Stimulated activated naive CD8-positive, alpha-beta T cell treated with anti-CD3 and anti-CD28 coated beads, Interleukin-15, Interleukin-2, amounts not matched to agents 100 ng/mL and 50 ng/mL, for 24 hours (primary cell): ENCODE results near the gene ELP6.

Source experiments
- H3K27ac Mint-ChIP-seq: one replicate; pipeline ENCODE4 v1.8.0; 2021; ENCODE audit warnings: mild to moderate bottlenecking, mixed read lengths
- H3K27me3 Mint-ChIP-seq: one replicate; pipeline ENCODE4 v1.8.0; 2021; ENCODE audit warnings: mixed read lengths
- H3K36me3 Mint-ChIP-seq: one replicate; pipeline ENCODE4 v1.8.0; 2021; ENCODE audit warnings: low read depth, mixed read lengths
- H3K4me1 Mint-ChIP-seq: one replicate; pipeline ENCODE4 v1.8.0; 2021; ENCODE audit warnings: low read depth, mixed read lengths
- H3K4me3 Mint-ChIP-seq: one replicate; pipeline ENCODE4 v1.8.0; 2021; ENCODE audit warnings: mild to moderate bottlenecking, mixed read lengths
- H3K9me3 Mint-ChIP-seq: one replicate; pipeline ENCODE4 v1.8.0; 2021; ENCODE audit warnings: mixed read lengths

The ELP6 gene, protein sequence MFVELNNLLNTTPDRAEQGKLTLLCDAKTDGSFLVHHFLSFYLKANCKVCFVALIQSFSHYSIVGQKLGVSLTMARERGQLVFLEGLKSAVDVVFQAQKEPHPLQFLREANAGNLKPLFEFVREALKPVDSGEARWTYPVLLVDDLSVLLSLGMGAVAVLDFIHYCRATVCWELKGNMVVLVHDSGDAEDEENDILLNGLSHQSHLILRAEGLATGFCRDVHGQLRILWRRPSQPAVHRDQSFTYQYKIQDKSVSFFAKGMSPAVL

DNA sequence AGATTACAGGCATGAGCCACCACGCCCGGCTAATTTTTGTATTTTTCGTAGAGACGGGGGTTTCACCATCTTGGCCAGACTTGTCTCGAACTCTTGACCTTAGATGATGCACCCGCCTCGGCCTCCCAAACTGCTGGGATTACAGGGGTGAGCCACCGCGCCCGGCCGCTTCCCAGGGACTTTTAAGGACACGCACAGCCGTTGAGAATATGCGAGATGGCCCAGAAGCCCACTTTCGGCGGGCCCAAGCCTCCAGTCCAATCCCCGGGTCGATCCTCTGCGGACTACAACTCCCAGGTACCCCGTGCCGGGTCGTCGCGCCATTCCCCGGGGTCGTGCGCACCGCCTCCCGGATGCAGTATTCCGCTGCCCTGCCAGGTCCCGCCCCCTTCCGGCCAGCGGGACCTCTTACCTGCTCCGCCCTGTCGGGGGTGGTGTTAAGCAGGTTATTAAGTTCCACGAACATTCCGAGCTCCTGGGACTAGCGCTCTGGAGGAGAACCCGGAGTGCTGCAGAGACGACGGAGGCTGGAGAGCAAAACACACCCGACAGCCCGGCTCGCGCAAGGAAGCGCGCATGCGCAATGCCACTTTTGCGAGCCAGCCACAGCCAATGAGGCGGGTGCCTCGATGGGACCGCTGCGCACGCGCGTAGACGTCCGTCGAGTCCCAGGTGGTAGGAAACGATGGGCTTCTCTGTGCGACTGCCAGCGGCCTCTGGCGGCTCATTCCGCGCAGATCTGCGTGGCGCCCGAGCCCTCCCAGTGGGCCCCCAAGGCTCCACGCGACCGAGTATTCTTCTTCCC, at the start of gene ELP6:
Gene ELP6 (minus strand): TSS at position 588 of the 805 bp plus-strand sequence. CDS start 122 bp downstream, at position 466.
- Mint-ChIP-seq H3K4me3 (peak within 1 kb of the TSS; percentile 94), H3K27ac (peak within 1 kb of the TSS; percentile 98), H3K27me3 (no peaks in the 10 kb centered on the region), H3K36me3 (peaks cover 22% of the 10 kb centered on the region), H3K9me3 (no peaks in the 10 kb centered on the region), H3K4me1 (peaks cover 27% of the 10 kb centered on the region)

DNA sequence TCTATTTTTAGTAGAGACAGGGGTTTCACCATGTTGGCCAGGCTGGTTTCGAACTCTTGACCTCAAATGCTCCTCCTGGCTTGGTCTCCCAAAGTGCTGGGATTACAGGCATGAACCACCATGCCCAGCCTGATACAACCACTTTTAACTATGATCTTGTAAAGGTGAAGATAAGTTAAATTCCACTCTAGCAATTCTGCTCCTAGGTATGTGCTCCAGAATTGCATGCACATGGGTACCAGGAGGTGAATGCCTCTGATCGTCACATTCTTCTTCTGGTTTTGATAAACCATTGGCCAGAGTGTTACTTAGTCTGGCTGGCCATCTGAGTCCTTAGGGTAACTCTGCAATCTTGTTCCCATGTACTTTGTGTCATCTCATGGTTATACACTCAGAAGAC, 42.8 kb upstream of the ELP6 start:
- no peak overlapping the region for H3K27ac Mint-ChIP-seq
- H3K27me3 Mint-ChIP-seq: peaks cover 4% of the 10 kb centered on the region
- H3K36me3 Mint-ChIP-seq: no peaks in the 10 kb centered on the region
- no peaks in the 10 kb centered on the region for H3K4me1 Mint-ChIP-seq
- no peaks in the 10 kb centered on the region for H3K9me3 Mint-ChIP-seq
- H3K4me3 Mint-ChIP-seq: no peak overlapping the region

DNA sequence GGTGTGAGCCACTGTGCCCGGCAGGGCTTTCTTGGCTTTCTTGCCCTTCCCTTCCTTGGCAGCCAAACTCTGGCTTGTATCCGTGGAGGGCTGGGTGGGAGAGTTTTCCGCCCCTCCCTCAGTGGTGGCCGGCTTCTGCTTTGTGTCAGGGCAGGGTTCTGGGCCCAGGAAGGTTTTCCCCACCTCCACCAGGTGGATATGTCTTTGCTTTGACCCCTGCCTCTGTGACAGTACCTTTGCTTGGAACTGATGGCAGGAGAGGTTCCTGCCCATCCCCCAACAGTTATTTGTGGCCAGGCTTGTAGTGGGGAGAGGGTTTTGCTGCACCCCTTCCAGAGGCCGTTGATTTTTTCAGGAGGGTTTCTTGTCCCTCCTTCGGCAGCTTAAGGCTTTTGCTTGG, 40.8 kb upstream of the ELP6 start:
- peaks cover 8% of the 10 kb centered on the region for H3K27me3 Mint-ChIP-seq
- H3K9me3 Mint-ChIP-seq: no peaks in the 10 kb centered on the region
- H3K4me3 Mint-ChIP-seq: no peak overlapping the region
- no peak overlapping the region for H3K27ac Mint-ChIP-seq
- no peaks in the 10 kb centered on the region for H3K4me1 Mint-ChIP-seq
- no peaks in the 10 kb centered on the region for H3K36me3 Mint-ChIP-seq

DNA sequence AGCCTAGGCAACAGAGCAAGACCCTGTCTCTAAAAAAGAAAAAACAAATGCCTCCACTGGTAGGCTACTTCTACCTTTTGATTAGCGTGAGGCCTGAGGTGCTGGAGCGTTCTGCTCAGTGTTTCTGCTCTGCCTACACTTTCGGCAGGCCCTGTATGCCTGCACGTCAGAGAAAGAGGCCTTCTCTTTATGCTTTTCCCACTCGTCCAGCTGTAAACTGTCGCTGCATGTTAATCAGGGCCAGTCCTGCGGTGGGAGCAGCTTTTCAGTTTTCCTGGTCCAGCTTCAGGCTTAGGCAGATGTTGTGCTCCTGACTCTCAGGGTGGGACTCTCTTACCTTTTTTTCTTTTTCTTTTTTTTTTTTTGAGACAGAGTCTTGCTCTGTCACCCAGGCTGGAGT, 39.9 kb upstream of the ELP6 start:
- no peaks in the 10 kb centered on the region for H3K4me1 Mint-ChIP-seq
- H3K4me3 Mint-ChIP-seq: no peak overlapping the region
- peaks cover 12% of the 10 kb centered on the region for H3K27me3 Mint-ChIP-seq
- H3K27ac Mint-ChIP-seq: no peak overlapping the region
- no peaks in the 10 kb centered on the region for H3K9me3 Mint-ChIP-seq
- no peaks in the 10 kb centered on the region for H3K36me3 Mint-ChIP-seq

DNA sequence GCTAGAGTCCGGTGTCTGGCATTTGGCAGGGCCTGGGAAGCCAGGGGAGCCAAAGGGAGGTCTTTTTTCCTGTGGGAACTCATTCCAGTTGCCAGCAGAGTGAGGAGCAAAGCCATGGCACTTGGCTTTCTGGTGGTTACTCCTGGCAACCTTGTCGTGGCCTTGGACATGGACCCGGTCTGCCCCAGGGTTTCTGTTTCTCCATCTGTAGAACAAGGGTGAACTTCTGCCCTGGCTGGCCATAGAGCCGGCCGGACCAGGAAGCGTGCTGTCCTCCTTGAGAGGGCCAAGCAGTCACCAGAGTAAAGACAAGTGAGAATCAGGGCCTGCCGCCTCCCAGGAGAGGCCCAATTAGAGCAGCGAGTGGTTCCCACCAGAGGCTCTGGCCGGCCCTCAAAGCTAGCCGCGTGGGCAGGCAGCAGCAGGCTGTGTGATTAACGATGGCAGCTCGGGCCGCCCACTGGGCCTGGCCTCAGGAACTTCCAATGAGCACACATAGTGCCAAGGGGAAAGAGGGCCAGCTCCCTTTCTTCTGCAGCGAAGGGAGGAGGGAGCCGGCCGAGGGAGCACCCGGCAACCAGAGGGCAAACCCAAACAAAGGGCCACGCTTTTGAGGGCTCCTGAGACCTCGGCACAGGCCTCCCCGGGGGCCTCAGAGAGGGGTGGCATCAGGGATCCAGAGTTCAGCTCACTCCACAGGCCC, 29.1 kb upstream of the ELP6 start:
- Mint-ChIP-seq H3K4me1 (peaks cover 5% of the 10 kb centered on the region), H3K9me3 (no peaks in the 10 kb centered on the region)

DNA sequence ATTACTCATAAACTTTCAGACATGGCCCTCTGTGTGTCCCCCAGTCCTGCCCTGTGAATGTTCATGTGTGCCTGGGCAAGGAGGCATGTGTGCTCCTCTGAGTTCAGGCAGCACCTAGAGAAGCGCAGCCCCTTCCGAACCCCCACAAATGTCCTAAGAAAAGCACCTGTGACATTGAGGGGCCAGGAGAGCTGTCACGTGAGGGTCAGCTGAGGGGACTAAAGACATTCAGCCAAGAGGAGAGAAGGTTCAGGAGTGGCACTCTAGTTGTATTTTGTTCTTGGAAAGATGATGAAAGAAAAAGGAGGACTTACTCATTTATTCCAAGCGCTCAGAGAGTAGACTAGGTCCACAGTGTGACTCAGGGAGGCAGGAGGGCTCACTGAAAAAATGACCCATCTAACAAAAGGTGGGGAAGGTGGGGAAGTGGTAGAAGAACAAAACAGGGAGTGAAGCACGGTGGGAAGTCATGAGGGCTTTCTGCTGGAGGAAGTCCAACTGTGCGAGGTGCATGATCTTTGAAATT, 28.1 kb upstream of the ELP6 start:
- H3K27ac Mint-ChIP-seq: peak overlapping the region; percentile 33
- H3K9me3 Mint-ChIP-seq: no peaks in the 10 kb centered on the region
- peaks cover 5% of the 10 kb centered on the region for H3K4me1 Mint-ChIP-seq
- H3K27me3 Mint-ChIP-seq: peaks cover 14% of the 10 kb centered on the region
- no peaks in the 10 kb centered on the region for H3K36me3 Mint-ChIP-seq
- H3K4me3 Mint-ChIP-seq: no peak overlapping the region

More for the DNA sequence above, 29.1 kb upstream of the ELP6 start:
- Mint-ChIP-seq H3K27ac (no peak overlapping the region), H3K36me3 (no peaks in the 10 kb centered on the region), H3K4me3 (no peak overlapping the region), H3K27me3 (peaks cover 11% of the 10 kb centered on the region)

DNA sequence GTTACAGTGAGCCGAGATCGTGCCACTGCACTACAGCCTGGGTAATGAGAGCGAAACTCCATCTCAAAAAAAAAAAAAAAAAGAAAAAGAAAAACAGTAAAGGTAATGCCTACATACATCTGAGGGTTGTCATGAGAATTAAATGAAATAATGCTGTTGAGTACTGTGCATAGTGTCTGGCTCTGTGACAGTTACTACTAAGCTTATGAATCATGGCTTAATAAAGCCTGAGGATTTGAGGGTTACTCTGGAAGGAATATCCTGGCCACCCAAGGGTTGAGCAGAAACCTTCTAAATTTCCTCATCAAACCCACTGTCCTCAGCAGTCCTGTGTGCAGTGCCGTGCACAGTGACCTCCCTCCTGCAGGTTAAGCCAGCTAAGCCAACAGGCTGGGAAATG, 26.8 kb upstream of the ELP6 start:
- Mint-ChIP-seq H3K9me3 (no peaks in the 10 kb centered on the region), H3K4me1 (peaks cover 5% of the 10 kb centered on the region), H3K27me3 (peaks cover 12% of the 10 kb centered on the region), H3K36me3 (no peaks in the 10 kb centered on the region), H3K27ac (no peak overlapping the region), H3K4me3 (no peak overlapping the region)

DNA sequence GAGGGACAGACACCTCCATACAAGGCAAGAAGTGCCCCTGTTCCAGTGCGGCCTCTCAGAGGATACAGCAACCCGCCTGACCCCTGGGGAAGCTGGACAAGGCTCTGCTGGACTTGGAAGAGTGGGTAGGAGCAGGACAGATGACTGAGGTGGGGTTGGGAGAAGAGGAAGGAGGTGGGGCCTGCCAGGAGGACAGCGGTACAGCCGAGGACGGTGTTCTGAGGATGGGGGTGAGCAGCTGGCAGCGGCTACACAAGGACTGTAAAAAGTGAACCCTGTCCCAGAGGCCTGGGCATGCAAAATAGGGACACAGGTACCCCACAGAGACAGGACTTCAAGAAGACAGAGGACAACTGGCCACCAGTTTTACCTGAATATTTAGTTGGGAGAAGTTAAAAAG, 23.5 kb upstream of the ELP6 start:
- Mint-ChIP-seq H3K27me3 (peaks cover 16% of the 10 kb centered on the region), H3K4me1 (peaks cover 5% of the 10 kb centered on the region), H3K4me3 (no peak overlapping the region), H3K9me3 (no peaks in the 10 kb centered on the region), H3K27ac (no peak overlapping the region), H3K36me3 (no peaks in the 10 kb centered on the region)

DNA sequence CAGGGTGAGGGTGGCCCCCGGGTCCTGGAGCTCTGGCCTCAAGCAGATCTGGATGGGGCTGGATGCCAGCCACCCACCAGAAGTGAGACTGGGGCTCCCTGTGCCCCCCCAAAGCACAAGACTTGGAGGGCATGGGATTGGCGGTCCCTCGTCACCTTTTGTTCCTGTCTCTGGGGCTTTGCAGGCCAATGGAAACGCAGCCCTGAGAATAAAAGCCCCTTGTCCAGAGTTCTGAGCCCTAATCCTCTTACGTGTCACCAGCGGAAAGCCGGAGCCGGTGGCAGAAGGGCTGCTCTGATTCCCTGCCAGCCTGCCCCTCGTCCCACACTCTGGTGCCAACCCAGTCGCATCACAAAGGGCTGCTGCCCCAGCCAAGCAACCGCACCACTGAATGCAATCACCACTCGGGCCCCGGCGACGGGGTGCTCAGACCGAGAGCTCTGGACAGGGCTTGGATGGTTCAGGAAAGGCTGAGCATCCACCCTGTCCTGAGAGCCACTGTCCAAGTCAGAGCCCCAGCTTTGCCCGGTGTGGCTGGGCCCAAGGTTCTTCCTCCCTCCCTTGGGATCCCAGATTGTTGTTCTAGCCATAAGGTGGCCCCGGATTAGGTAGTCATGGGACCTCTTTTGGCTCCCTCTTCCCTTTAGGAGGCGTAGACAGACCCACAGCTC, 22.8 kb upstream of the ELP6 start:
- Mint-ChIP-seq H3K36me3 (no peaks in the 10 kb centered on the region), H3K27me3 (peaks cover 16% of the 10 kb centered on the region), H3K4me1 (no peaks in the 10 kb centered on the region), H3K4me3 (no peak overlapping the region), H3K9me3 (no peaks in the 10 kb centered on the region), H3K27ac (no peak overlapping the region)

DNA sequence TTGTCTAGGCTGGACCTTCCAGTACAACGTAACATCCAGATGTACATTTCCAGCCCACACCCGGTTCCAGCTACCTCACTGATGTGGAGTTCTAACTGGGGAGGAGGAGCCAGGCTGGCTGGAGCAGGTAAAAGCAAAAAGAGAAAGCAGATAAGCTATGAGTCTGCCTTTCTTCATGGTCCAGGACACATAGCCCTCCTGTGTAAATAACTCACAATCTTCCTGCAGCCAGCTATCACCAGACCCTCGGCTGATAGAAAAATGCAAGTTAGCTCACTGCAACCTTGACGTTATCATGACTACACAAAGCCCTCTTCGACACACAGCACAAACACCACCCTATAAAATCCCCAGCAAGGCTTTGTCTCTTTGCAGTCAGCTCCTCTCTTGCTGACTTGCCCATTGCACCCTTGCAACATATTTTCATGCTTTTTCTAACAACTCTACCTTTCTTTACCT, 20.5 kb upstream of the ELP6 start:
- H3K27ac Mint-ChIP-seq: no peak overlapping the region
- H3K4me1 Mint-ChIP-seq: no peaks in the 10 kb centered on the region
- H3K36me3 Mint-ChIP-seq: no peaks in the 10 kb centered on the region
- H3K4me3 Mint-ChIP-seq: no peak overlapping the region
- no peaks in the 10 kb centered on the region for H3K9me3 Mint-ChIP-seq
- H3K27me3 Mint-ChIP-seq: peaks cover 15% of the 10 kb centered on the region

DNA sequence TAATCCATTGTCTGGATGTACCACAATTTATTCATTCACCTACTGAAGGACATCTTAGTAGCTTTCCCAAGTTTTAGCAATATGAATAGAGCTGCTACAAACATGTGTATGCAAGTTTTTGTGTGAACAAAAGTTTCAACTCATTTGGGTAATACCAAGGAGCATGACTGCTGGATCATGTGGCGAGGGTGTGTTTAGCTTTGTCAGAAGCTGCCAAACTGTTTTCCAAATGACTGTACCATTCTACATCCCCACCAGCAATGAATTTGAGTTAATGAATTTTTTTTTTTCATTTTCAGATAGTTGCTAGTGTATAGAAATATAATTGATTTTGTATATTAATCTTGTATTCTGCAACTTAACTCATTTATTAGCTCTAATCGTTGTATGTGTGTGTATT, 20.0 kb upstream of the ELP6 start:
- peaks cover 11% of the 10 kb centered on the region for H3K27me3 Mint-ChIP-seq
- H3K36me3 Mint-ChIP-seq: no peaks in the 10 kb centered on the region
- no peaks in the 10 kb centered on the region for H3K4me1 Mint-ChIP-seq
- H3K4me3 Mint-ChIP-seq: no peak overlapping the region
- H3K27ac Mint-ChIP-seq: no peak overlapping the region
- no peaks in the 10 kb centered on the region for H3K9me3 Mint-ChIP-seq

DNA sequence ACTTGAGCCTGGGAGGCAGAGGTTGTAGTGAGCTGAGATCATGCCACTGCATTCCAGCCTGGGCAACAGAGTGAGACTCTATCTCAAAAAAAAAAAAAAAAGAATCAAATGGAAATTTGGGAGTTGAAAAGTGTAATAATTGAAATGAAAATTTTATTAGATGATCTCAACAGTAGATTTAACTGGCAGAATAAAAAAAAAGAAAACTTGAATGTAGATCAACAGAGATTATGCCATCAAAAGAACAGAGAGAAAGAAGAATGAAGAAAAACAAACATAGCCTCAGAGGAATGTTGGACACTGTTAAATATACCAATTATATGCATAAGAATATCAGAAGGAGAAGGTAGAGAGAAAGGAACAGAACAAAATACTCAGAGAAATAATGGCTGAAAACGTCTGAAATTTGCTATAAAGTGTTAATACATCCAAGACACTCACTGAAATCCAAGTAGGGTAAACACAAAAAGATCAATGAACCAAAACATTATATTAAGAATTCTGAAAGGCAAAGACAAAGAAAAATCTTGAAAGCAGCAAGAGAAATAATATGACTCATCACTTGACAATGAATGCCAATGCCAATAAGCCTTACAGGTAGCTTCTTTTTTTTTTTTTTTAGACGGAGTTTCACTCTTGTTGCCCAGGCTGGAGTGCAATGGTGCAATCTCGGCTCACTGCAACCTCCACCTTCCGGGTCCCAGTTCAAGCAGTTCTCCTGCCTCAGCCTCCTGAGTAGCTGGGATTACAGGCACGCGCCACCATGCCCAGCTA, 14.6 kb upstream of the ELP6 start:
- H3K36me3 Mint-ChIP-seq: no peaks in the 10 kb centered on the region

DNA sequence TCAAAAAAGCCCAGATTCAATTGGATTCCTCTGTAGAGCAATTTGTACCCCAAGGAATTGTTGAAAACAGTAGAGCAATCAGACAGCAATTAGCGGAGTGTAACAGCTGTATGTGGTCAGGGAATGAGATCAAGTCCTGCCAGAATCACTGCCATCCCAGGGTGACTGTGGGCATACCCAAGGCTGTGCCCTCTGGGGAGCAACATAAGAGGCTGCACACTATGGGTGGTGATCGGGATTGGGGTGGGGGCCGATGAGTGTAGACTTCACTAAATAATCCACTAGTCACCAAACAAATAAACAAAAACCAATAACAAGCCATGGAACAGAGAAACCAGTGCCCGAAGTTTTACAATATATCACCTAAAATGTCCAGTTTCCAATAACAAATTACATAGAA, 12.1 kb upstream of the ELP6 start:
- Mint-ChIP-seq H3K36me3 (no peaks in the 10 kb centered on the region), H3K4me1 (peaks cover 9% of the 10 kb centered on the region), H3K27me3 (no peaks in the 10 kb centered on the region), H3K9me3 (peaks cover 4% of the 10 kb centered on the region), H3K4me3 (no peak overlapping the region), H3K27ac (no peak overlapping the region)

More for the DNA sequence above, 14.6 kb upstream of the ELP6 start:
- Mint-ChIP-seq H3K4me3 (no peak overlapping the region), H3K27me3 (no peaks in the 10 kb centered on the region), H3K4me1 (no peaks in the 10 kb centered on the region), H3K27ac (no peak overlapping the region), H3K9me3 (peaks cover 4% of the 10 kb centered on the region)
